ENCODE measurements around the gene VIM. TPM values are rescaled to one million over a fixed set of nuclear protein-coding genes. Genes with fewer than 3 reads are reported as not detected.
A peak's percentile ranks its signal among the peaks of the same experiment; 100 is the strongest.

Gene VIM
- total and polyA plus RNA-seq, 4 donors = 2,428 to 5,947 (median 4,537) TPM

DNA sequence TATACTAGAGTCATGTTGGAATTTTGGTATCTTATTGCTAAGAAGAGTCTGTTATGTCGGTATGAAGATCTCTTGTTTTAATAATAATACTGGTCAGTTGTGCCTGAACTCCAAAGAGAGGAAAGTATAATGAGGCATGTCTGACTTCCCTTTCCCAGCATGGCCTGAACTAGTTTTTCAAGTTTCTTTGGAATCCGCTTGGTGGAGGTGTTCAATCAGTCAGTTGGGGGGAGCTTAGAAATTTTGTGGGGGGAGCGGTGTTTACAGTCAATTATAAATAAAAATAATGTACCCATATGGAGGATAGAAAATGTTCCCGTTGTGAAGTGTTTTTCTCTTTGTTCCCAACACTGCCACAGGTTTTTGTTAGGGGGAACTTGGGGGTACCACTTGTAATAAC is 25.0 kb upstream of the VIM start:
- H3K4me1 ChIP-seq (ENCODE audit: control insufficient read depth in 1 of 2, insufficient read depth in 2 of 2, low read length in 2 of 2) = peaks cover 0 to 3% of the 10 kb centered on the region in 2 donors
- WGBS, 2 donors = 92 to 93% methylated on average over 4 of the region's 4 CpGs
- no peaks in the 10 kb centered on the region for H3K27me3 ChIP-seq (ENCODE audit: control insufficient read depth in 1 of 2, insufficient read depth in 2 of 2, low read length in 1 of 2)
- H3K27ac ChIP-seq (ENCODE audit: low read depth in 1 of 2, low read length in 2 of 2) = no peak overlapping the region
- H3K36me3 ChIP-seq (ENCODE audit: control insufficient read depth in 1 of 2, insufficient read depth in 2 of 2, low read length in 1 of 2) = no peaks in the 10 kb centered on the region
- no peak for DNase-seq
- H3K9me3 ChIP-seq (ENCODE audit: control insufficient read depth, low read length) = no peaks in the 10 kb centered on the region
- no peak overlapping the region for H3K4me3 ChIP-seq (ENCODE audit: low read length in 2 of 2)
- ATAC-seq (ENCODE audit: low FRiP score) = no peak
- intact Hi-C loops (cut with DNase I) = loop anchor here in 1 of 2 donors (5.0 kb wide), 1 partner anchor 39 kb away; no protein-coding TSS in a partner anchor

DNA sequence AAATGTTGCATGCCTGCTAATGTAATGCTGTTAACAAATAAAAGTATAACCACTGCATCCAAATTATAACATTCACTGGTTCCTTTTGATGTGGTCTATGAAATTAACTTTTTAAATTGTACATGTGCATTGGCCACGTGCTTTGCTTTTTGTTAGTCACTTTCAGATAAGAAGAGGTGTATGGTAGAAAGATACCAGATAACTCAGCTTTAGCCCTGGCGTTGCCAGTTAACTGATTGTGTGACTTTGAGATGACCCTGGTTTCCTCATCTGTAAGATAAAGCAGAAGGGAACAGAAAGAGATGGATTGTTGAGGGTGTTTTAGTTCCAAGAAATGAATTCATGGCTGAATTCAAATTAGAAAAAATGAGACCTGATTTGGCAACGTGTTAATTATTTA is 24.6 kb upstream of the VIM start:
- H3K4me1 ChIP-seq (ENCODE audit: control insufficient read depth in 1 of 2, insufficient read depth in 2 of 2, low read length in 2 of 2) = peaks cover 0 to 4% of the 10 kb centered on the region in 2 donors
- DNase-seq = no peak
- H3K36me3 ChIP-seq (ENCODE audit: control insufficient read depth in 1 of 2, insufficient read depth in 2 of 2, low read length in 1 of 2) = no peaks in the 10 kb centered on the region
- intact Hi-C loops (cut with DNase I) = loop anchor here in 1 of 2 donors (5.0 kb wide), 1 partner anchor 39 kb away; no protein-coding TSS in a partner anchor
- WGBS, 2 donors = 38 to 48% methylated on average over 3 of the region's 3 CpGs
- H3K4me3 ChIP-seq (ENCODE audit: low read length in 2 of 2) = no peak overlapping the region
- ATAC-seq (ENCODE audit: low FRiP score) = no peak
- H3K9me3 ChIP-seq (ENCODE audit: control insufficient read depth, low read length) = no peaks in the 10 kb centered on the region
- H3K27ac ChIP-seq (ENCODE audit: low read depth in 1 of 2, low read length in 2 of 2) = no peak overlapping the region
- no peaks in the 10 kb centered on the region for H3K27me3 ChIP-seq (ENCODE audit: control insufficient read depth in 1 of 2, insufficient read depth in 2 of 2, low read length in 1 of 2)

DNA sequence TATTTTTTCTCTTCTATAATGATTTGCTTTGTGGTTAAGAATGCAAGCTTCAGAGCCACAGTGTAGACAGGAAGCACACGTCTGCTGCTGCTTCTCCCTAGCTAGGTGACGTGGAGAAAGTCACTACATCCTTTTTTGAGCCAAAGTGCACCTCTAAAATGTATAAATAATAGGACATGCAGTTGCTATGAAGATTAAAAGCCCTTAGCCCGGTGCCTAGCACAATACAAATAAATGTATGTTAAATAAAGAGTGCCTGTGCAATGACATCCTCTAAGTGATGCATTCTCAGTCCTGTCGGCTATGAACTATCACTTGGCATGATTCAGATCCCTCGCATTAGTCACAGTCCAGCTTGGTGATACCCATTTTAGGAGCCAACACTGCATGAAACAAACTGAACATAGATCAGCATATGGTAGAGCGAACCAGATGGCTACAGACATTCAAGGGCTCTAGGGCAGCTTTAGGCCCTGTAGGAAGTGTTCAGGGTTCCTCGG is 21.8 kb upstream of the VIM start:
- DNase-seq (no peak), ATAC-seq (ENCODE audit: low FRiP score) (no peak)
- no peak overlapping the region for H3K4me3 ChIP-seq (ENCODE audit: low read length in 2 of 2)
- 60 to 70% methylated on average over 7 of the region's 7 CpGs for WGBS, 2 donors
- intact Hi-C loops (cut with DNase I) = loop anchor here in 1 of 2 donors (5.0 kb wide), 1 partner anchor 129 kb away; no protein-coding TSS in a partner anchor
- no peaks in the 10 kb centered on the region for H3K36me3 ChIP-seq (ENCODE audit: control insufficient read depth in 1 of 2, insufficient read depth in 2 of 2, low read length in 1 of 2)
- no peaks in the 10 kb centered on the region for H3K9me3 ChIP-seq (ENCODE audit: control insufficient read depth, low read length)
- no peaks in the 10 kb centered on the region for H3K27me3 ChIP-seq (ENCODE audit: control insufficient read depth in 1 of 2, insufficient read depth in 2 of 2, low read length in 1 of 2)
- H3K4me1 ChIP-seq (ENCODE audit: control insufficient read depth in 1 of 2, insufficient read depth in 2 of 2, low read length in 2 of 2) = peaks cover 0 to 4% of the 10 kb centered on the region in 2 donors
- H3K27ac ChIP-seq (ENCODE audit: low read depth in 1 of 2, low read length in 2 of 2) = peak overlapping the region in 1 of 2 donors; percentile 2

DNA sequence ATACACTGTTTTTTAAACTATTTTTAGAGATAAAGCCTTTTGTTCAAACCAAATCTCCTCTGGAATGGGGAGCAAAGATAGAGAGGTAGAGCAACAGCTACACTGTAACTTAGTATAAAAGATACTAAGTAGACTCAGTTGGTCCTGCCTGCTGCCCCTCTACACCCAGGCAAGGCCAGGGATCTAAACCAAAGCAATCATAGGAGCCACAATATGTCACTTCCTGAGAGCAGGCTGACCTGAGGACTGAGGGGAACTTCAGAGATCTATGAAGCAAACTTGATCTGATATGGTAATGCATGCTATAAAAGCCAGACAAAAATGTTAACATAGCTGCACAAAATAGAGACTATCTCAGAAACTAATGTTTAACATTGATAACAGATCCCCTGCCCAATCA is 19.6 kb upstream of the VIM start:
- Histone ChIP-seq H3K27ac (ENCODE audit: low read depth in 1 of 2, low read length in 2 of 2) (peak overlapping the region in 1 of 2 donors; percentile 42), H3K27me3 (ENCODE audit: control insufficient read depth in 1 of 2, insufficient read depth in 2 of 2, low read length in 1 of 2) (no peaks in the 10 kb centered on the region), H3K36me3 (ENCODE audit: control insufficient read depth in 1 of 2, insufficient read depth in 2 of 2, low read length in 1 of 2) (no peaks in the 10 kb centered on the region), H3K4me3 (ENCODE audit: low read length in 2 of 2) (no peak overlapping the region), H3K4me1 (ENCODE audit: control insufficient read depth in 1 of 2, insufficient read depth in 2 of 2, low read length in 2 of 2) (peaks cover 1 to 4% of the 10 kb centered on the region in 2 donors), H3K9me3 (ENCODE audit: control insufficient read depth, low read length) (no peaks in the 10 kb centered on the region)
- intact Hi-C loops (cut with DNase I) = loop anchor here in 1 of 2 donors (5.0 kb wide), 1 partner anchor 131 kb away; no protein-coding TSS in a partner anchor
- DNase-seq = no peak
- no peak for ATAC-seq (ENCODE audit: low FRiP score)

DNA sequence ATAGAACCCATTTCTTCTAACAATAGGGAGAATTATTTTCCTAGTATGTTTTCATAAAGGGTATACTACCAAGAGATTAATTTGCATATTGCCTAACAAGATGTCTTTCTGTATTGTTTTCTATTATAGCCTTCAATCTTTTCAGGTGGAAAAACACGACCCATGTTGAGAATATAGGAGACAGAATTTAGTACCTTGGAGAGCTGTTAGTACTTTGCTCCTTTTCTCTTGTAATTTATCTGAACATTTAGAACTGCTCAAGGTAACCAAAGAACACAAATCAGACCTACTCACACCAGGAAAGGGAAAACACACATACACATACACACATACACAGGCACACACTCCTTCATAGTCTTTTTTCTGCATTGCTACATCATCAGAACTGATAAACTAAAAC is 18.7 kb upstream of the VIM start:
- no peak for ATAC-seq (ENCODE audit: low FRiP score)
- H3K27ac ChIP-seq (ENCODE audit: low read depth in 1 of 2, low read length in 2 of 2) = no peak overlapping the region

DNA sequence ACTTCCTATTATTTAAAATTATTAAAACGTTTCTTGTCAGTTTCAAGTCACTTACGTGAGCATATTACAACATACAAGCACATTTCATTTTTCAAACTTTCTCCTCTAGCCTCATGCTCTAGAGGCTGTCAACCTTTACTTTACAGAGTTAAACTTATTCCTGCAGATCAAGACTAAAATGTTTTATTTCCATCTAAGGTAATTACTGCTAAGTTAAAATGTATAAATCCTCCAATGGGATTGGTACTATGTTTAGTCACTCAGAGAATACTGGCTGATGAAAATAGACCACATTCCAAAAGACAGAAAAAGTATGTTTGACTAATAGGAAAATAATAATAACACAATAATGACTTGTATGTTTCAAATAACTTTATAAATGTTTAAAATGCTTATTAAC is 18.2 kb upstream of the VIM start:
- H3K4me1 ChIP-seq (ENCODE audit: control insufficient read depth in 1 of 2, insufficient read depth in 2 of 2, low read length in 2 of 2) = peaks cover 1 to 4% of the 10 kb centered on the region in 2 donors
- no peak overlapping the region for H3K27ac ChIP-seq (ENCODE audit: low read depth in 1 of 2, low read length in 2 of 2)
- DNase-seq (no peak), ATAC-seq (ENCODE audit: low FRiP score) (no peak)
- WGBS, 2 donors = 8 to 17% methylated on average over 2 of the region's 2 CpGs
- H3K9me3 ChIP-seq (ENCODE audit: control insufficient read depth, low read length) = no peaks in the 10 kb centered on the region
- H3K27me3 ChIP-seq (ENCODE audit: control insufficient read depth in 1 of 2, insufficient read depth in 2 of 2, low read length in 1 of 2) = no peaks in the 10 kb centered on the region
- no peaks in the 10 kb centered on the region for H3K36me3 ChIP-seq (ENCODE audit: control insufficient read depth in 1 of 2, insufficient read depth in 2 of 2, low read length in 1 of 2)
- H3K4me3 ChIP-seq (ENCODE audit: low read length in 2 of 2) = no peak overlapping the region
- intact Hi-C loops (cut with DNase I) = loop anchor here (5.0 kb wide), 3 partner anchors 133 to 208 kb away; no protein-coding TSS in a partner anchor

More for the DNA sequence above, 18.7 kb upstream of the VIM start:
- peaks cover 1 to 4% of the 10 kb centered on the region in 2 donors for H3K4me1 ChIP-seq (ENCODE audit: control insufficient read depth in 1 of 2, insufficient read depth in 2 of 2, low read length in 2 of 2)
- H3K4me3 ChIP-seq (ENCODE audit: low read length in 2 of 2) = no peak overlapping the region
- intact Hi-C loops (cut with DNase I) = loop anchor here in 1 of 2 donors (5.0 kb wide), 1 partner anchor 132 kb away; no protein-coding TSS in a partner anchor
- H3K9me3 ChIP-seq (ENCODE audit: control insufficient read depth, low read length) = no peaks in the 10 kb centered on the region
- no peaks in the 10 kb centered on the region for H3K36me3 ChIP-seq (ENCODE audit: control insufficient read depth in 1 of 2, insufficient read depth in 2 of 2, low read length in 1 of 2)
- H3K27me3 ChIP-seq (ENCODE audit: control insufficient read depth in 1 of 2, insufficient read depth in 2 of 2, low read length in 1 of 2) = no peaks in the 10 kb centered on the region
- WGBS, 2 donors = 38% methylated on average over 1 of the region's 1 CpG
- no peak for DNase-seq

DNA sequence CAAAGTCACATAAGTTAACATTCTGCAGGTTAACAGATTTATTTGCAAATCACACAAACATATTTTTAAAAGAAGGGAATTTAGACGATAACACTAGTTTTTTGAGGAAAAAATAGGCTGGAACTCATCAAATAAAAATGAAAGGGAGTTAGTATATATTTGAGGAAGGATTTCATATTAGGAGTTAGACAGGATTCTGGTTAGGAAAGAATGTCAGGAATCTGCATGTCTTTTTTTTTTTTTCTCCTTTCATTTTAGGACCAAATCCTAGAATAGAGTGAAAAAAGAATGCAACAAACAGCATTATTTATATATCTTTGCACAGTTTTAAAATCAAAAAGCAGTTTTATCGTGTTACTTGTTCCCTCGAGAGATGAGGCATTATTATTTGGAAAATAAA is 17.7 kb upstream of the VIM start:
- Histone ChIP-seq H3K27ac (ENCODE audit: low read depth in 1 of 2, low read length in 2 of 2) (peak overlapping the region in 1 of 2 donors; percentile 28), H3K9me3 (ENCODE audit: control insufficient read depth, low read length) (no peaks in the 10 kb centered on the region), H3K27me3 (ENCODE audit: control insufficient read depth in 1 of 2, insufficient read depth in 2 of 2, low read length in 1 of 2) (no peaks in the 10 kb centered on the region), H3K4me1 (ENCODE audit: control insufficient read depth in 1 of 2, insufficient read depth in 2 of 2, low read length in 2 of 2) (peaks cover 1 to 4% of the 10 kb centered on the region in 2 donors), H3K36me3 (ENCODE audit: control insufficient read depth in 1 of 2, insufficient read depth in 2 of 2, low read length in 1 of 2) (no peaks in the 10 kb centered on the region), H3K4me3 (ENCODE audit: low read length in 2 of 2) (no peak overlapping the region)
- no peak for ATAC-seq (ENCODE audit: low FRiP score)
- intact Hi-C loops (cut with DNase I) = loop anchor here (5.0 kb wide), 2 partner anchors 148 to 208 kb away; no protein-coding TSS in a partner anchor
- whole genome bisulfite sequencing, 2 donors = 5 to 10% methylated on average over 3 of the region's 3 CpGs
- no peak for DNase-seq

DNA sequence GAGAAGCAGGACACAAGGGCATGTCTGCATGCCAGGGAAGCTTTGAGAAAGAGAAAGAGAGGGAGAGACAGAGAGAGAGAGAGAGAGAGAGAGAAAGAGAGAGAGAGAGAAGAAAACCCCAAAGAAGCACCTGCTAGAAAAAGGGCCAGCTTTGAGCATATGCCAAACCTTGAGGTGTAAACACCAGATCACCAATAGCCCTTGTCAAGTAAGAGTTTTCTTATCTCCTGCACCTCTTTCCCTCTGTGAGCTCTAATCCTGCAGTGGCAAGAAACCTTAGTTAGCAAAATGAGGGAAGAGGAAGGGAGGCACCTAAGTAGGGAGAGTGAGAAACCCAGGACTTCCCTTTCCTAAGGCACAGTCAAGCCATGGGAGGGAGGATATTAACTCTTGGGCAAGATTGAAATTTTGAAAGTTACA is 15.2 kb upstream of the VIM start:
- intact Hi-C loops (cut with DNase I) = loop anchor here (5.0 kb wide), 2 partner anchors 151 to 211 kb away; no protein-coding TSS in a partner anchor
- no peak for ATAC-seq (ENCODE audit: low FRiP score)
- no peaks in the 10 kb centered on the region for H3K27me3 ChIP-seq (ENCODE audit: control insufficient read depth in 1 of 2, insufficient read depth in 2 of 2, low read length in 1 of 2)
- DNase-seq = no peak
- no peaks in the 10 kb centered on the region for H3K9me3 ChIP-seq (ENCODE audit: control insufficient read depth, low read length)
- H3K27ac ChIP-seq (ENCODE audit: low read depth in 1 of 2, low read length in 2 of 2) = peak overlapping the region in 1 of 2 donors; percentile 57
- H3K4me3 ChIP-seq (ENCODE audit: low read length in 2 of 2) = no peak overlapping the region
- no peaks in the 10 kb centered on the region for H3K36me3 ChIP-seq (ENCODE audit: control insufficient read depth in 1 of 2, insufficient read depth in 2 of 2, low read length in 1 of 2)
- H3K4me1 ChIP-seq (ENCODE audit: control insufficient read depth in 1 of 2, insufficient read depth in 2 of 2, low read length in 2 of 2) = peaks cover 4% of the 10 kb centered on the region in 2 donors

Measured in aorta (tissue), 5 donors.